GM12873 (cell line): ENCODE results near the gene STK4.

Experiments used
- CTCF ChIP-seq: IDR thresholded peaks from 2 replicates; pipeline ENCODE4 v1.5.1; 2012; ENCODE audit warnings: low read depth, mild to moderate bottlenecking, moderate library complexity, low read length, control low read depth; ENCODE audit not compliant: insufficient read depth; ENCODE audit errors: missing control alignments

The STK4 gene

GRCh38 chr20:45115386-45115774, 149.1 kb downstream of the STK4 start:
- TF ChIP-seq CTCF, result no peak

GRCh38 chr20:45115829-45116228, 149.5 kb downstream of the STK4 start:
- no peak for TF ChIP-seq CTCF

GRCh38 chr20:45117581-45117980, 151.3 kb downstream of the STK4 start:
- TF ChIP-seq CTCF, result no peak

GRCh38 chr20:45118028-45118427, 151.7 kb downstream of the STK4 start:
- TF ChIP-seq CTCF, result no peak

GRCh38 chr20:45119556-45120266, 153.4 kb downstream of the STK4 start:
- no peak for TF ChIP-seq CTCF

- no peak for TF ChIP-seq CTCF
Measured at GRCh38 chr20:45121388-45121787, 155.1 kb downstream of the STK4 start.

GRCh38 chr20:45124365-45124764, 158.1 kb downstream of the STK4 start, which contains the start of gene WFDC12:
Gene WFDC12, minus strand, starts transcription at chr20:45124465. Its CDS starts 18 bp downstream, at chr20:45124447.
- TF ChIP-seq CTCF, result no peak
